LHCN-M2 (cell line): ENCODE results near the gene PANX2. TPM values are rescaled to one million over a fixed set of nuclear protein-coding genes. Genes with fewer than 3 reads are reported as not detected.

ENCODE experiments used
- DNase-seq: peaks from one replicate; pipeline ENCODE4 v3.0.0-alpha.2; 2012; ENCODE audit warnings: low read depth
- total RNA-seq: library from RNA; depleted of rRNA; stranded (reverse); fragments of >200 nt; gene quantifications from 2 replicates; pipeline ENCODE4 v1.2.3, GENCODE V29; 2014

Gene PANX2
- total RNA-seq, 1 experiment from 2014 or later, result 0.17 TPM

DNA sequence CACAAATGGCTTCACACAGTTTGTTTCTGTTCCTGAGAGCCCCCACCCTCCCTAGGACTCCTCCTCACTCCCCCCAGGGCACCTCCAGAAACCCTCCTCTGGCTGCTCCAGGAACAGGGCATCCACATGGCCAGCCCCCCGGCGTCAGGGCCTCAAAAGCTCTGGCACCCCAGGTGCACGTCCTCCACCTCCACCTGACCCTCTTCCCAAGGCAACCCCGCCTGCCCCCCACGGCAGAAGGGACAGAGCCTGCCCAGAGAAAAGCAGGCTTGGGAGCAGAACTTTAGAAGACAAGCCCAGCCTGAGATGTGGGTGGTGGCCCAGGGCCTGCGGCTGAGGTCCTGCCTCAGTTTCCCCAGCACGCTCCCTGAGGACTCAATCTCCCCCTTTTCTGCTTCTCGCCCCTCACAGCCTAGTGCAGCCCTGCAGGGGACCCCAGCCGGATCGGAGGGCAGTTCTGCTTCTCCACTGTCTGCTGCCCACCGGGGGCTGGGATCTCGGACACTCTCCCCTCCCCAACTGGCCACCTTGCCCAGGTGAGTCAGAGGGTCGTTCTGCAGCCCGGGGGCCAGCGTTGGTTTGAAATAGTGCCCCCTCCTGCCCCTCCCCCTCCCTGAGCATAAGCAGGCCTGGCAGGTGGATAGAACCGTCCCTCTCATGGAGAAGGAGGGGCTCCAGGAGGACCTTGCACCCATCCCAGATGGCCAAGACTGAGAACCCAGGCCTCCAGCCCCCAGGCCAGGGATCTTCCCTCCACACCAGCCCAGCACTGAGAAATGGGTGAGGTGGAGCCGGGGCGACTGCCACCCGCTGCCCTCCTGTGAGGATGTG, 12.8 kb downstream of the PANX2 start:
- DNase-seq, result no peak

DNA sequence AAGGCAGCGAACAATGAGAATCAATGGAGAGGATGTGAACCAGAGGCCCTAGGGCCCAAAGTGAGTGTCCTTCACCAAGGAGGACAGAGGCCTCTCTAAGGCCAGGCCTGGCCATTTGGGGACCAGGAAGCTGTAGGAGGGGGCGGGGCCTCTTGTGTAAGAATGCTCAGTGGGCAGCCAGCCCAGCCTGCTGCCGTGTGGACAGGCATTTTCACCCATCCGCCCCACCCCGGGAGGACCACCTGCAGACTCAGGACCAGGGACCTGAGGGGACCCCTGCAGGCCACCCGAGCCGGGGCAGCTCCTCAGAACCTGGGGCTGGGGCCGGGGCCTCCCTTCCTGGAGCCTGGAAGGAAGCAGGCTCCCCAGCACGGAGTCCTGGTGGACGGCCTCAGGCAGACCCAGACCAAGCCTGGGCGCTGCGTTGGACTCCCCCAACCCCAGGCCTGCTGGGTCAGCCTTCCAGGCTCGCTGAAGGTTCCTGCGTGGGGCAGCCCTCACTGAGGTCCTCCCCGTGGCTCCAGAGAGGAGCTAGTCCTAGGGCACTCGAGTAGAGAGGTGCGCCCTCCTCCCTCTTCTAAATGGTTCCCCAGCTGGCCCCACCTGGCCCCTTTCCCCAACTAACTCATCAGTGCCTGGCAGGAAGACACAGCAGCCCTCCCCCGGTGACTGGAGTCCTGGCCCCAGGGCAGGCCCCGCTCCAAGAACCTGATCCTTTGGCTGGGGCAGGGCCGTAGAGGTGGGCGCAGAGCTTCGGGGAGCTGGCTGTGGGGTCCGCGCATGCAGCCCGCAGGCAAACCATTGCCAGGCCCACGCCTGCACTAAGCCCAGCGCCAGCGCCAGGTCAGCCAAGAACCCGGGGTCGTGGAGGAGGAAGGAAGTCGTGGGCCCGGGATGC, 13.7 kb downstream of the PANX2 start:
- DNase-seq, result no peak

DNA sequence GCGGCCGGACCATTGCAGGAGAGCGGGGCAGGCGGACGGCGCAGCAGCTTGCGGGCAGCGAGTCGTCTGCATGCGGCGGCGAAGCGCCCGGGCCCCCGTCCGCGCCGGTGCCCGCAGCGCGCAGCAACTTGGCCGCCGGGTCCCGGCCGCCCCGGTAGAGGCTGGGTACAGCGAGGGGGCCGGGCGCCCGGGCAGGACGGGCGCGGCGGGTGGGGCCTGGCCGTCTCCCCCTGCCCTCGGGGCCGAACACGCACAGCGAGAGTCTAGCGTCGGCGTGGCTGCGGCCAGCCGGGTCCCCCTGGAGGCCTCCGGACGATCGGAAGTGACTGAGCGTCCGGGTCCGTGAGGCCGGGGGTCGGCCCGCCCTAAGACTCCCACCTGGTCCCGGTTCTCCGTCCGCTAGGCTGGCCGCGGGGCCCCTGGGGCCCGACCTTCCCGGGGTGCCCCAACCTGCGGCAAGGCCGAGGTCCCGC, 14.4 kb downstream of the PANX2 start:
- DNase-seq, result no peak

DNA sequence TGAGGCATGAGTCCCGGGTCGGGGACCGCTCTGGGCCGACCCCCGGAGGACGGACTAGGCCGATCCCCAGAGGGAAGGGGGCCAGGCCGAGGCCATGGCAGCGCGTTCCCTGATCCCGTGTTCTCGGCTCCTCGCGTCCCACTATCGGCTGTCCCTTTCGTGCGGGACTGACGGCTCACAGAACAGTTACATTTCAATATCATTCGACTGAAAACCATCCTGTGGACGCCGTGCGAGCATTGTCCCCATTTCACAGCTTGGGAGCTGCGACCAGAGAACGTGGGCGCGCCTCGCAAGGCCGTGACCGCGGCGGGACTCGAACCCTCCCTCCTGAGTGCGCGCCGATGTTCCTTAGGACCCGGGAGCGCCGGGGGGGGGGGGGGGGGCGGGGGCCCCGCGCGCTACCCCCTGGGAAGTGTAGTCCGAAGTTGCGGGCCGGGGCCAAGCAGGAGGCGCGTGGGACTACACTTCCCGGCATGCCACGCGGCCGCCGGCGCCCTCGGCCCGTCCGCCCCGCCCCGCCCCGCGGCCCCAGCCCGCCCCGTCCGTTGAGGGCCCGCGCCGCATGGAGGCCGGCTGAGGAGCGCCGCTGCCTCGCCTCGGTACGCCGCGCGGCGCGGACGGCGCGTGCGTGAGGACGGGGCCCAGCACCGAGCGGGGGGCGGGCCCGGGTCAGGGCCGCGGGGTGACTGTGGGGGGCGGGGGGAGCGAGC, 15.0 kb downstream of the PANX2 start, which contains the start of gene TRABD:
TRABD (plus strand) TSS at position 539 of the 713 bp plus-strand sequence. CDS start 7,148 bp downstream, outside the sequence.
- peak; percentile 83 for DNase-seq

DNA sequence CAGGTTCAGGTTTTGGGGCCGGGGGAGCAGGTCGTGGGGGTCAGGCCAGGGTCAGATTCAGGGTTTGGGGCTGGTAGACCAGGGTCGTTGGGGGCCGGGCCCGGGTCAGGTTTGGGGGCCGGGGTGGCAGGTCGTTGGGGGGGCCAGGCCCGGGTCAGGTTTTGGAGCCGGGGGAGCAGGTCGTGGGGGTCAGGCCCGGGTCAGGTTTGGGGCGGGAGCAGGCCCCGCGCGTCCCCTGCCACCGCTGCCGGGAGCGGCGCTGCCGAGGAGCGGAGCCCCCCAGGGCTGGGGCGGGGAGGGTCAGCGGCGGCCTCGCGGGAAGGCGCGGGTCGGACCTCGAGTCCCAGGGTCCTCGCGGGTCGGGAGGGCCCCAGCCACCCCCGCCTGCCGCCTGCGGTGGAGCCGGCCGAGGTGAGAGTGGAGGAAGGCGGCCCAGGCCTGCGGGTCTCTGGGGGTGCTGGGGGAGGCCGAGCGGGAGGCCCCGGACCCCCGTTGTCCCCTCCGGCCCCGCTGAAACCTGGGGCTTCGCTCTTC, 15.7 kb downstream of the PANX2 start:
- no peak for DNase-seq

DNA sequence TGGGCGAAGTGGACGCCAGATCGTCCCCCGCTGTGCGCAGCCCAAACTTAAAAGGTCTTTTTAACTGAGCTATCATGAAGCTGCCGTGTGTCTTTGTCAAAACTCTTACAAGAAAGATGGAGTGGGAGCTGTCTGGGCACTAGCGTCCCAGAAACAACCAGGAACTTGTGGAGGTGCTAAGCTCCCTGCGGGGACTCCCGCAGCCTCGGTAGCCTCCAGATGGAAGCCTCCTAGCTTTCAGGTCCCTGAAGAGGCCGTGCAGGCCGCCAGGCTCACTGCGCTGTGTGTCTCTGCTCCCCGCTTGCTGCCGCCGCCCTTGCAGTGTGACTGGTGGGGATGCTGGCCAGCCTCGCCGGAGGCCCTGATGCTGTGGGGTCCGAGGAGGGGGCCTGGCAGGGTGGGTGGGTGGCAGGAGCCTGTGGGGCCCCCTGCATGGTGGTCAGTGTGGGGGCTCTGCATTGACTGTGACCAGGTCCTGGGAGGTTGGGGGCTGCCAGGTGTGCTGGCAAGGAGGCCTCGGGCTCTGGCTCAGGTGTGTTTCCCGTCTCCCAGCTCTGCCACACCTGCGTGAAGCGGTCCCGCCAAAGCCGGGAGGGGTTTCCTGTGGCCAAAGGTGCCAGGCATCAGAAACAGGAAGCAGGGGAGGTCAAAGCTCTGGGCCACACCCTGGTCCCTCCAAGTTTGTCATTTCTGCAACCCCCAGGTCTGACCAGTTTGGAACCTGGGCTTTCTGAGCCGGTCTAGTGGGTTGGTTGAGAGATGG, 16.4 kb downstream of the PANX2 start:
- no peak for DNase-seq

DNA sequence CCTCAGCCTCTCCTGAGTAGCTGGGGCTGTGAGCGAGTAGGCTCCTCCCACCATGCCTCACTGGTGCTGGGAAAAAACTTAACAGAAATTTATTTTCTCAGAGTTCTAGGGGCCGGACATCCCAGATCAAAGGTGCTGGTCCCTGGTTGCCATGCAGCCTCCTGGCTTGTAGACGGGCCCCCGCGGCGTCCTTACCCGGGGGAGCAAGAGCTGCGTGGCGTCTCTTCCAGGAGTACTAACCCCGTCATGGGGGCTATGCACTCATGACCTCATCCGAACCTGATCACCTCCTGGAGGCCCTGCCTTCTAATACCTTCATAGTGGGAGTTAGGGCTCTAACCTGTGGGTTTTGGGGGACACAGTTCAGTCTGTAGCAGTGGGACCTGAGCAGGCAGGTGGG, 17.8 kb downstream of the PANX2 start:
- no peak for DNase-seq

DNA sequence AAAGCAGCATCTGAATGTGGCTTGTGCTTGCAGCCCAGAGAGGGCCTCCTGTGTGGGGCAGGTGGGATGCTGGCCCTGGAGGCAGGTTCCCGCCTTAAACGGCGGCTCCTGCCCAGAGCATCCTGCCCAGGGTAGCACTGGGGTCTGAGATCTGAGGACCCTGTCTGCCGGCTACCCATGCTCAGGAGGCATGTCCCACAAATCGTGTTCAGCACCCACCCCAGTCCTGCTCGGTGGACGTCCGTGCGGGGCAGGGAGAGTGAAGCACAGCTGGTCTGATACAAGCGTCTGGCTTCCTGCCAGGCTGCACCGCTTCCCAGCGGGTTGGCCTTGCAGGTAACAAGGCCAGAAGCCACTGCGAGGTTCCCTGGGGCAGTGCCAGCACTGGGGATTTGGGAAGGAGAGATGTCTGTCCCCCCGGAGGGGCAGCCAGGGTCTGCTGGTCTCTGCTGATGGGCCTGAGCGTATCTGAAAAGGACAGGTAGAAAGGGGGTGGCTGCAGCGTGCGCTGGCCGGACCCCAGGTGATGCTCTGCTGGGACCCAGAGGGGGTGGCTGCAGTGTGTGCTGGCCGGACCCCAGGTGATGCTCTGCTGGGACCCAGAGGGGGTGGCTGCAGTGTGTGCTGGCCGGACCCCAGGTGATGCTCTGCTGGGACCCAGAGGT, 18.8 kb downstream of the PANX2 start:
- DNase-seq, result no peak

DNA sequence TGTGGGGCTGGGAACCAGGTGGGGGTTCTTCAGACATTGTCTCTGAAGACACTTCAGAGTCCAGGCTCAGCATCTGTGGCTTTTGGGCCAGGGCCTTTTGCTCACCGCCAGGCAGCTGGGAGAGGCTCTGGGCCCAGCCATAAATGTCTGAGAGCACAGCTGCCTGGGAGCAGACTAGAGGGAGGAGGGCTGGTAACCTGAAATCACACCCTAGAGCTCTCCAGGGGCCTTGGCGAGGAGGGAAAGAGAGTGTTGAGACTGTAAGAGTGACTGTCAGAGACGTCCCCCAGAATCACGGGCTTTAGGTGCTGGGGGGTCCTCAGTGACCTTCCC, 19.3 kb downstream of the PANX2 start:
- DNase-seq, result no peak

DNA sequence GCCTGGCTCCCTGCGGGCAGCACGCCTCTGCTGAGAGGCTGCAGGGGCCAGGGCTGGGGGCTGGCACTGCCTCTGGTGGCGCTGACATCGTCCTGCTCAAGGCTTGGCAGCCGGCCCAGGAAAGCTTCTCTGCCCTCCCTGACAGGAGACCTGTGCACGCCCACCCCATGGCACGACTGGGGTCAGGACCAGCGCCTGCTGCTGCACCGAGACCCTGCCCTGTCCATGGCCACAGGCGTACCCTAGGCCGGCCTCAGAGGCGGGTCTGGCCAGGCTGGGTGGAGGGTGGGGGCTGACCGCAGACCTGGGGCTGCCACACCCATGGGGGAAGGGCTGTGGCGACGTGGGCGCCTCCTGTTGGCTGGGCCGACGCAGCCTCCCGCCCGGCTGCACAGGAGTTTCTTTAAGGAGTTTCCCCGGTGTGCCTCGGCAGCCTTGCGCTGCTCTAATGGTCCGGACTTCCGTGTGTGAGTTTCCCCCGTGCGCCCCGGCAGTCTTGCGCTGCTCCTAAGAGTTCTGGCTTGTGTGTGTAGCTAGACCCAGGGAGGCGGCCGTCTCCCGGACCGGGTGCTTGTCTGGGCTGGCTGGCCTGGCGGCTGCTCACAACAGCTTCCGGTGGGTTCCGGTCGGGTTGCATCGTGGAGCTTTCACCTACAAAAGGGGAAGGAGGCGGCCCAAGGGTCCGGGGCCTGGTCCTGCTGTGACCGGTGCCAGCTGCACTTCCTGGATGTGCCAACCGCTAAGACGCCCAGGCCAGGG, 19.8 kb downstream of the PANX2 start:
- no peak for DNase-seq

DNA sequence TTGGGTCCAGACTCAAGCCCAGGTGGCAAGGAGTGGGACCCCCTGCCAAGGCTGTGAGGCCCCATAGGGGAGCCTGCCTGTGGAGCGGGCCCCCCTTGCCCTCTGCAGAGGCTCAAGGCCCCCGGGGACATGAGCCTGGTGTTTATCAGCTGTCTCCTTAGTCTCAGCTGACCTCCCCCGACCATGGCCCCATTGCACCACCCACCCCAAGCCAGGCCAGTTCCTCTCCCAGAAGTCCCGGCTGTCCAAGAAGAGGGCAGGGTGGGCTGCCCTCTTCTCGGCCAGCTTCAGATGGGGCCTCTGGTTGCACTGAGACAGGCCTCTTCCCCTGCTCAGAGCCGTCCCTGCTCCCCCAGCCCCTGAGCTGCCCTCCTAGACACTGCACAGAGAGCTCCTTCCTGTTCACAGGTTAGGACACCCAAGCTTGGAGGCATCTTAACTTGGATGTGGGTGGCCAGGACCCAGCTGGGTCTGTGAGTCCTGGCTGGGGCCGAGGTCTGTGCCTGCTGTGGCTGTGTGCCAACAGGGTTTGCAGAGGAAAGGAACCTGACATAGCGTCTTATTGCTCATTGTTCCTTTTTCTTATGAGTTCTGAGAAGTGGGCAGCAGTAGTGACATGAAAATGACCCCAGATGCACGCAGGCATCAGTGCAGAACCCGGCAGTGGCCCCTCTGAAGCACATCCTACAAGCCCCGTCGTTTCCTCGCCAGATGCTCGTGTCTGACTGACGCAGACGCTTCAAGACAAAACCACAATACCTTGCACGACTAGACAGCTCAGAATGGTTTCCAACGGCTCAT, 20.6 kb downstream of the PANX2 start:
- no peak for DNase-seq

DNA sequence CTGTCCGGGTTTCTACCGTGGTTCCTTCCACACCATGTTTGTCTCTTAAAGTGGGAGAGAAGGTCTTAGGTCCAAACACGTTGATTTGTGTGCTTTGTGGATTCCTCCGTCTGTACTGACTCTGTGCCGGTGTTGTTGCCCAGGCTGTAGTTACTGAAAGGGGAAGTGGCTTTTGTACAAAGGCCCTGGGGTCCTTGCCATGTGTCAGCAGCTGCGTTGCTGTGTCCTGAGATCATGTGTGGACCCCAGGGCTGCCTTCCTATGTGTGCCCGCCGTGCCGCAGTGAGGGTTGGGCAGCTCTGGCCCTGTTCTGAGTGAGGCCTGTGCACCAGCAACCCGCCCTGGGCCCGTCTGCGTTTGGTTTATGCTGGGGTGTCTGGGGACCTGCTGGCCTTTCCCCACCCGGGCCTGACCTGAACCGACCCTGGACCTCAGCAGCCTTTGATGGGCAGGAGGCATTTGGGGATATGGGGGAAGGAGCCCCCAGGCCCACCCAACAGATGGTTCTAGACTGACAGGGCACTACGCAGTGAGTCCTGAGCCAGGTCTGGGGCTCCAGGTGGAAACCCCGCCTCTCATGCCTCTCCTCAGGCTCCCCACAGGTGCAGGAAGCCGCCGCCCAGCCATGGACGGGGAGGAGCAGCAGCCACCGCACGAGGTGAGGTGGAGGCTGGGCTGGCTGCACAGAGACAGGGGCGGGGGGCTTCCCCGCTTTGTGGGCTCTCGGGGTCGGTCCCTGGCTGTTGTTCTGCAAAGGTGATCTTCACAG, 22.1 kb downstream of the PANX2 start:
- no peak for DNase-seq

DNA sequence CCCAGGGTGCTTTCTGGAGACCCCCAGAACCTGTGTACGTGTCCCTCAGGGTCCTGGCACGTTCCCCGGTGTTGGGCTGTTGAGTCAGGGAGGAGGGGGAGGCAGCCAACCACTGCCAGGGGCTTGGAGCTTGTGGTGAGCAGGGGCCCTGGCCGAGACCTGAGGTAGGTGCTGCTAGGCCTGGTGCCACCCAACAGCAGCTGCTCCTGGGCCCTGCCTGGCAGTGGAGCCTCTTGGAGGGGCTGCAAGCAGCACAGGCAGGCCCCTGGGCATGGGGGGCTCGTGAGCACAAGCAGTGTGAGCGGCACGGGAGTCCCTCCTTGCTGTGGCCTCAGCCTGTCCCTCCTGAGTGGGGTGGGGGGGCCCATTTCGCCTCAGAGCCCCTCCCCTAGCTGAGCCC, 23.1 kb downstream of the PANX2 start:
- DNase-seq, result no peak

DNA sequence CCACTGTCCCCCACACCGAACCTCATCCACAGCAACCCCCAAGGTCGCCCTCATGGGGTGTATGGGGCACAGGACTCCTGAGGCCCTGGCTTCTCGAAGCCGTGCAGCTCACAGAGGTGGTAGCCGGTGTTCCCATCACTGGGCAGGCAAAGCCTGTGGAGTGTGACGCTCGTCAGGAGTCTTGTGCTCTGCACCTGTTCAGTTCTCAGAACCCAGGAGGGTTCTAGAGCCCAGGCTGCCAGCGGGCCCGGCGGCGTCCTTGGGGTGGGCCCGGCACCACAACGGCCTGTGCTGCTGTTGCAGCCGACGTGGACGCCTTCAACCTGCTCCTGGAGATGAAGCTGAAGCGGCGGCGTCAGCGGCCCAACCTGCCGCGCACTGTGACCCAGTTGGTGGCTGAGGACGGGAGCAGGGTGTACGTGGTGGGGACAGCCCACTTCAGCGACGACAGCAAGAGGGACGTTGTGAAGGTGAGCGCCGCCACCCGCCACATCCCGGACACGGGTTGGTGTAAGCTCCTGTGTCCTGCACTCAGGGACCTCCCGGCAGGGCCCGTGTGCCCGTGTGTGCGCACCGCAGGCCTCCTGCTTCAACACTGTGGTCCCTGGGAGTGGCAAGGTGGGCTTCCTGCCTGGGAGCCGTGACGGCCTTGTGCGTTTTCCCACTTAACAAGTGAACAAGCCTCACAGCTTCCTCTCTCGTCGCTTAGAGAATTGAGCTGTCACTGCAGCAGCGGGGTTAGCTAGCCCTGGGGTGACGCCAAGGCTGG, 23.7 kb downstream of the PANX2 start:
- no peak for DNase-seq

DNA sequence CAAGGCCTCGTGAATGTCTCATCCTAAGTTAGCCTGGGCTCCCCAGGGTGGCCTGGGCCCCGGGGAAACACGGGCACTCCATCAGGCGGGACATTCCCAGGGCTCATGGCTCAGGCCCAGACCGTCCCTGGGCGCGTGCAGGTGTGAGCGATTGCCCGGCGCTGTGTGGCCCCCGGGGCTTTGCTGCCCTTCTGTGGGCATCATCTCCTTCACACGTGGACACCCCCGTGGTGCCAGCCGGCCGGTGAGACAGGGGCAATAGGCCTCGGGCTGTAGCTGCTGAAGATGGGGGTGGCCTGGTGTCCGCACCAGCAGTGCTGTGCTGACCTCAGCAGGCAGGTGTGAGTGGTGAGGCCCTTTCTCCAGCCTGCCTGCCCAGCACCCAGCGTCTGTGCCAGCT, 25.7 kb downstream of the PANX2 start:
- DNase-seq, result no peak

DNA sequence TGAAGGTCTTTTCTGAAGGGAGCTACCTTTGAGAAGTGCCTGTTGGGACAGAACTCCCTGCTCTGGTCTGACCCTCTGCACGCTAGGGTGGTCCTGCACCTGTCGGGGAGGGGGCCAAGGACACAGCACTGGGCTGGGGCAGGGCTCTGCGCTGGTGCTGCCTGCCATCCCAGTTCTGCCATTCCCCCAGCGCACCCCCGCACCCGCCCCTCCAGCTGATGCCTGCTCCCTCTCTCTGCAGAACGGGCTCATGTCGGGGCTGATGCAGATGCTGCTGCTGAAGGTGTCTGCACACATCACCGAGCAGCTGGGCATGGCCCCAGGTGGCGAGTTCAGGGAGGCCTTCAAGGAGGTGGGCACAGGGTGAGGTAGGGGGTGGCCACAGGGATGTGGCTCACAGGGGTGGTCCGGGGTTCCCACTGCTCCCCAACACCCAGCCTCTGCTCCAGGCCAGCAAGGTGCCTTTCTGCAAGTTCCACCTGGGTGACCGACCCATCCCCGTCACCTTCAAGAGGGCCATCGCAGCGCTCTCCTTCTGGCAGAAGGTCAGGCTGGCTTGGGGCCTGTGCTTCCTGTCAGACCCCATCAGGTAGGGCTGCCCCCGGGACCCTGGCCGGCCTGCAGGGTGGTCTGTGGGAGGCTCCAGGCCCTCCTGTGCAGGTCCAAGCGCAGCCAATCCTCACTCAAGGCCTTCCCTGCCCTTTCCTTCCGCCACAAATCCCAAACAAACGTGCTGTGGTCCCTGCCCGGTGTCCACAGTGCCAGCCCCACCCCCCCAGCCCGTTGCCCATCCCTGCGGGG, 26.7 kb downstream of the PANX2 start:
- DNase-seq, result no peak
